Bone marrow (tissue), 2 donors: ENCODE results near the gene HOXD1.

Source experiments
- DNase-seq, 2 donors: peaks; one replicate each; lab custom pipeline; 2025; lab: John Stamatoyannopoulos, UW

Gene HOXD1

DNA sequence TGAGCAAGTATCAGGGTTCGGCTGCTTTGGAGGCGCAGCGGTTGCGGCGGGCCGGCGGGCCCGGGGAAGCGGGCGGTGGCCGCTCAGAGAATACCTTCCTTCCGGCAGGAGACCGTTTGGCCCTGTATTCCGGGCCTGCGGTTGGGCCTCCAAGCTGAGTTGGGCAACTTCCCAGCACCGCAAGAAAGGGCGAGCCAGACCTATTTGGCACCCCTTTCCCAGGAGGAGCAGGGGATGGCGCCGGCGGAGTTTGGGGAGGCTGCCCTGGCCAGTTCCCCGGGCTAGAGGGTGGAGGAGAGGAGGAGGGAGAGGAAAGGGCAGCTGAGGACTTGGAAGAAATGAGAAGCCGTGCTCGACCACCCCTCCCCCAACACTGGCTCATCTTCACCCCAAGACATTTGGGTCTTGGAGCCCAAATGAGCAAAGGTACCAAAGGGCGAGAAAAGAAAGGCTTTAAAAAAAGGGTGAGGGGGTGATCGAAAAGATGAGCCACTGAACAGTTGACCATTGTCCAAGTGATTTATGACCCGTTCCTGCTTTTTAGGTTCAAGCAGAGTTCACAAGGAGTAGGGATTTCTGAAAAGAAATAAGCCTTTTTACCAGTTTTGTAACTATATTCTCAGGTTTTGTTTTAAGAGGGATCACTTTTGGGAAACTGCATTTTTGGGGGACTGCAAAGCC, 23.0 kb upstream of the HOXD1 start:
- DNase-seq, result no peak

DNA sequence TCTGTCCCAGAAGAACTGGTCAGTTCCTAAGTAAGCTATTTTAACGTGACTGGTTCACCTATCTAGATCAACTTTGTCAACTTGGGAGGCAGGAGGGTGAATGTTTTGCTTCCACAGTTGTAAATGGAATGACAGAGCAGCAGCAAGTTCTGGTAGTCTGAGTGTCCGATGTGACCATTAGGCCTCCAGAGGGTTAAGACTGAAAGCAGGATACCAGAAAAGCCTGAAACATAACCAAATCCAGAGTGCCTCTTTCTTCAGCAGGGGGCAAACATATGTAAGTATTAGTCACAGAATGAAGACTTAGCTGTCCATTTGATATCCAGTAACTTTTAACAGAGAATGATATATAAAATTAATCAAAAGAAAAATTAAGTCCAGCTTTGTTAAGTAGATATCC, 22.2 kb upstream of the HOXD1 start:
- DNase-seq, result no peak

DNA sequence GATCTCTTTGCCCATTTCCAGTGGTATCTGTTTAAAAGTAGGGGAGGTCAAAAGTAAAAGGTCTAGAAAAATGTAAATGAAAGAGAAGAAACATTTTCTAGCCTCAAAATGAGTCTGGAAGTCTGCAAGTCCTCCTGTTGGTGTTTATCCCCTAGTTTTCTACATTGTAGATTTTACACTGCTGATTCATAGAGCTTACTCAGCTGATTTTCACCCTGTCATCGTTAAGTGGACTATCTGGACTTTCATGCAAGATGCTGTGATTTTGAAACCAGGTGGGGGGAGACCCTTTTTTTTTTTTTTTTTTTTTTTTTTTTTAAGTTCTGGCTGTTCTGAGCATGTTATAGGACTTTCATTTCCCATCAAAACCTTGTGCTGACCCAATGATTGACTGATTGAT, 21.1 kb upstream of the HOXD1 start:
- DNase-seq, result no peak

DNA sequence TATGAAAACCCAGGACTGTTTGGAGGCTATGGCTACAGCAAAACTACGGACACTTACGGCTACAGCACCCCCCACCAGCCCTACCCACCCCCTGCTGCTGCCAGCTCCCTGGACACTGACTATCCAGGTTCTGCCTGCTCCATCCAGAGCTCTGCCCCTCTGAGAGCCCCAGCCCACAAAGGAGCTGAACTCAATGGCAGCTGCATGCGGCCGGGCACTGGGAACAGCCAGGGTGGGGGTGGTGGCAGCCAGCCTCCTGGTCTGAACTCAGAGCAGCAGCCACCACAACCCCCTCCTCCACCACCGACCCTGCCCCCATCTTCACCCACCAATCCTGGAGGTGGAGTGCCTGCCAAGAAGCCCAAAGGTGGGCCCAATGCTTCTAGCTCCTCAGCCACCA, 19.3 kb upstream of the HOXD1 start:
- no peak for DNase-seq

DNA sequence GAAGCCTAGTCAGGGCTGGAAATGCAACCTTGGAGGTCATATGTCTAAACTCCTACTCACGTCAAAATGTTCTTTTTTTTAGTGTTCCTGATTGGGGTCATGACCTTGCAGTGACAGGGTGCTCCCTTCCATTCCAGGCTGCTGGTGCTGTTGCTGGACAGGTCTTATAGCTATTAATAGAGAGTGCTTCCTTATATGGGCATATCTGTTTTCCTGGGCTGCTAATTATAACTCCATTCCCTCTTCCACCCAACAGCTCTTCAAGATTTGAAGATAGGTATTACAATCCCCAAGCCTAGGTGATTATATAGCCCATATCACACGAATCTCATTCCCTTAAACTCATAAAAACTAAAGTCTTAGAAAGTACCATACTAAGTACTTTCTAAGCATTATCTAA, 18.8 kb upstream of the HOXD1 start:
- DNase-seq, result no peak

DNA sequence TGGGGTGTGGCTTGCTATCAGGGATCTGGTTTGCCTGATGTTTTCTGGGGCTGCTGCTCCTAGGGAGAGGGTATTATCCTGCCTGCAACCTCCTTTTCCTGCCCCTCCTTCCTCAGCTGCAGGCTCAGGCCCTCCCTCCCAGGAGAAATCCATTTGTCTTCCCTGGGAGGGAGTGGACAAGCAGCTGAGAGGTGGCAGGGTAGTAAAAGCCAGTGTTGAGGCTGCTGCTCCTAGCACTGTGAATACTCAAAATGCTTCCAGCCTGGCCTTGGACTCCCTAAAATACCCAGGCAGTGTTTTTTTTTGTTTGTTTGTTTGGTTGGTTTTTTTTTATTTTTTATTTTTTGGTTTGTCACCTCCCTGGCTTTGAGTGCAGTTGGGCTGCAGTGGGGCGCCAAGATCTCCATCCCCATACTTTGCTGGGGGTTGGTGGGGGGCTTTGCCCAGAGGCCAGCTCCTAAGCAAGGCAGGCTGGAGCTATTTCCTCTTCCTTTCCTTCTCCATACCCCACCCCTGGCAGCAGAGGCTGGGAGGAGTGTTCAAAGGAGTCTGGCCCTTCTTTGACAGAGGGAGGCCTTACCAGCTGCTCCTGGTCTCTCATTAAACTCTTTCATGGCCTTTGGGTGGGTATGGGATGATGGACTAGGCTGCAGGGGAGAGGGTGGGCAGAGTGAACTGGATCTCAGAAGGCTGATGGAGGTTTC, 17.7 kb upstream of the HOXD1 start:
- no peak for DNase-seq

DNA sequence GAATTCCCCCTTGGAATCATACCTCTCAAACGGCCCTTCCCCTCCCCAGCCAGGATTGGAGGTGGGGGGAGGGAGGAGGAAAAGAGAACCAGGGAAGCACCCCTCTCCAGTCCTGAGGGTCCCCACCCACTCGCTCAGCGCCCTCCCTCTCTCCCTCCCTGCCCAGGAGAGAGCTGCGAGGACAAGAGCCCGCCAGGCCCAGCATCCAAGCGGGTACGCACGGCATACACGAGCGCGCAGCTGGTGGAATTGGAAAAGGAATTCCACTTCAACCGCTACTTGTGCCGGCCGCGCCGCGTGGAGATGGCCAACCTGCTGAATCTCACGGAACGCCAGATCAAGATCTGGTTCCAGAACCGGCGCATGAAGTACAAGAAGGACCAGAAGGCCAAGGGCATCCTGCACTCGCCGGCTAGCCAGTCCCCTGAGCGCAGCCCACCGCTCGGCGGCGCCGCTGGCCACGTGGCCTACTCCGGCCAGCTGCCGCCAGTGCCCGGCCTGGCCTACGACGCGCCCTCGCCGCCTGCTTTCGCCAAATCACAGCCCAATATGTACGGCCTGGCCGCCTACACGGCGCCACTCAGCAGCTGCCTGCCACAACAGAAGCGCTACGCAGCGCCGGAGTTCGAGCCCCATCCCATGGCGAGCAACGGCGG, 17.0 kb upstream of the HOXD1 start:
- no peak for DNase-seq

DNA sequence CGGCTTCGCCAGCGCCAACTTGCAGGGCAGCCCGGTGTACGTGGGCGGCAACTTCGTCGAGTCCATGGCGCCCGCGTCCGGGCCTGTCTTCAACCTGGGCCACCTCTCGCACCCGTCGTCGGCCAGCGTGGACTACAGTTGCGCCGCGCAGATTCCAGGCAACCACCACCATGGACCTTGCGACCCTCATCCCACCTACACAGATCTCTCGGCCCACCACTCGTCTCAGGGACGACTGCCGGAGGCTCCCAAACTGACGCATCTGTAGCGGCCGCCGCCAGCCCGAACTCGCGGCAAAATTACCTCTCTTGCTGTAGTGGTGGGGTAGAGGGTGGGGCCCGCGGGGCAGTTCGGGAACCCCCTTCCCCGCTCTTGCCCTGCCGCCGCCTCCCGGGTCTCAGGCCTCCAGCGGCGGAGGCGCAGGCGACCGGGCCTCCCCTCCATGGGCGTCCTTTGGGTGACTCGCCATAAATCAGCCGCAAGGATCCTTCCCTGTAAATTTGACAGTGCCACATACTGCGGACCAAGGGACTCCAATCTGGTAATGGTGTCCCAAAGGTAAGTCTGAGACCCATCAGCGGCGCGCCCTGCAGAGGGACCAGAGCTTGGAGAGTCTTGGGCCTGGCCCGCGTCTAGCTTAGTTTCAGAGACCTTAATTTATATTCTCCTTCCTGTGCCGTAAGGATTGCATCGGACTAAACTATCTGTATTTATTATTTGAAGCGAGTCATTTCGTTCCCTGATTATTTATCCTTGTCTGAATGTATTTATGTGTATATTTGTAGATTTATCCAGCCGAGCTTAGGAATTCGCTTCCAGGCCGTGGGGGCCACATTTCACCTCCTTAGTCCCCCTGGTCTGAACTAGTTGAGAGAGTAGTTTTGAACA, 16.2 kb upstream of the HOXD1 start:
- no peak for DNase-seq

DNA sequence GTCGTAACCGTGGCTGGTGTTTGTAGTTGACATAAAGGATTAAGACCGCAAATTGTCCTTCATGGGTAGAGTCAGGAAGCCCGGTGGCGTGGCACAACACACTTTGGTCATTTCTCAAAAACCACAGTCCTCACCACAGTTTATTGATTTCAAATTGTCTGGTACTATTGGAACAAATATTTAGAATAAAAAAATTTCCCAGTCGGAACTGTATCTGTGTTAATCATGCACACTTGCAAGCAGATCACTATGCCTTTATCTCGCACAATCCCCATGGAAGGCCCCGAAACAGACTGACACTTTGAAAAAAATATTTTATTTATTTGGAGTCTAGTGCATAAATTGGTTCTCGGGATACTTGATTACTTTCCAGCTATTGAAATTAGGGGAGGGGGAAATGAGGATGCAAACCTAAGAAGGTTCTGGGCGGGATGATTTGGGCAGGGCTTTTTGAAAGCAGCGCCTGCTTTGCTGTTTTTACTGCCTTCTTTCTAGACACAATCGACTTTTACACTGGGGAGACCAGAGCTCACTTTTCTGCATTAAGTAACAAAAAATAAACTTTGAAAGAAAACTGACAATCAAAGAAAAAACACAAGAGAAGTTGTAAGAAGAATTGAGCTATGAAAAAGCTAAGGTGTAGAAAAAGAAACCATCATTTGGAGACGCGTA, 15.4 kb upstream of the HOXD1 start:
- no peak for DNase-seq

DNA sequence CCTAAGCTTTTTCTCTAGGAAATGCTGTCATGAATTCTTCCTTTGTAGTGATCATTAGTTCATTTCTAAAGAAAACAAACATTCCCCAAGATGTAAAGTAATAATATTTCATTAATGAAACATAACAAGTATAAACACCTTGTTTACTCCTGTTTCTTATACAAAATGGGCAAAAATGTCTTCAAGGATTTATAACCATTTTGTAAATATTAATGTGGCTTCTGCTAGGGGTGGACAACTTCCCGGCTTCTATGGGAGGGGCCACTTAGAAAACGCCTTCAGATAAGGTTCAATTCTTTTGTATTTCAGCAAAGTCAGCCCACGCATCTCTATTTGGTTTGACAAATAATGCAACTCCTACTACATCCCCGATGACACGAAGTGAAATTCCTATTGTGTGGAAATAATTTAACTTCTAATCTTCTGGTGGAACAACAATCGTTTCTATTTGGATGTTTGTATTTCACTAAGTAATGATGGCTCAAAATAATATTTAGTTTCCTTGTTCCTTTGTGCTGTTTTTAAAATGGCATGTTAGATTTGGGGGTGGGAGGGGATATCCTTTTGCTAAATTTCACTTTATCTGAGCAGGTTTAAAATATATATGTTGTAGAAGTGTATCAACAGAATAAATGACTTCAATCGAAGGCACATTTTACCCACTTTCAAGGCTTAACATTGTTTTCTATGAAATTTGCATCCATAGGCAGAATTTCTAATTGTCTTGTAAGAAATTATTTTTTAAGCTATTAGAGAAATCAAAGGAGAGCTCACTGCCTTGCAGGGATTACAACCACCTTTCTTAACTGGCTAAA, 14.7 kb upstream of the HOXD1 start:
- DNase-seq, result no peak

DNA sequence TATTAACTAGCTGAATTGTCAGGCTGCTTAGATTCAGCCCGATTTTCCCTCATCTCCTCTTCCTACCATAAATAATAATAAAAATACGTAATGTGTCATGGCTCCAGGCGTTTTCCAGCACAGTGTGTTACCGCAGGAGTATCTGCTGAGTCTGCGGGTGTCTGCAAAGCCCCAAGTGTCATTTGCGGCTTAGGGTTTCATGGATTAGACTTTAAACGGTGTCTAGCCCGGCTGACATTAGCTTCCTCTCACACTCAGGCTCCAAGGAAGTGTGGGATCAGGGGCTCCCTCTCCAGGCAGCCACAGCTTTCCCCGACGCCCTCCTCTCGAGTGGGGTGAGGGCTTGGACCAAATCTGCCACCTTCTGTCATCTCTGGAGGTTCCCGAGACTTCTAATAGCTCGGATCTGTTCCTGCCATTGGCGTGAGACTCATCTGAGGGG, 14.1 kb upstream of the HOXD1 start:
- DNase-seq, result no peak

DNA sequence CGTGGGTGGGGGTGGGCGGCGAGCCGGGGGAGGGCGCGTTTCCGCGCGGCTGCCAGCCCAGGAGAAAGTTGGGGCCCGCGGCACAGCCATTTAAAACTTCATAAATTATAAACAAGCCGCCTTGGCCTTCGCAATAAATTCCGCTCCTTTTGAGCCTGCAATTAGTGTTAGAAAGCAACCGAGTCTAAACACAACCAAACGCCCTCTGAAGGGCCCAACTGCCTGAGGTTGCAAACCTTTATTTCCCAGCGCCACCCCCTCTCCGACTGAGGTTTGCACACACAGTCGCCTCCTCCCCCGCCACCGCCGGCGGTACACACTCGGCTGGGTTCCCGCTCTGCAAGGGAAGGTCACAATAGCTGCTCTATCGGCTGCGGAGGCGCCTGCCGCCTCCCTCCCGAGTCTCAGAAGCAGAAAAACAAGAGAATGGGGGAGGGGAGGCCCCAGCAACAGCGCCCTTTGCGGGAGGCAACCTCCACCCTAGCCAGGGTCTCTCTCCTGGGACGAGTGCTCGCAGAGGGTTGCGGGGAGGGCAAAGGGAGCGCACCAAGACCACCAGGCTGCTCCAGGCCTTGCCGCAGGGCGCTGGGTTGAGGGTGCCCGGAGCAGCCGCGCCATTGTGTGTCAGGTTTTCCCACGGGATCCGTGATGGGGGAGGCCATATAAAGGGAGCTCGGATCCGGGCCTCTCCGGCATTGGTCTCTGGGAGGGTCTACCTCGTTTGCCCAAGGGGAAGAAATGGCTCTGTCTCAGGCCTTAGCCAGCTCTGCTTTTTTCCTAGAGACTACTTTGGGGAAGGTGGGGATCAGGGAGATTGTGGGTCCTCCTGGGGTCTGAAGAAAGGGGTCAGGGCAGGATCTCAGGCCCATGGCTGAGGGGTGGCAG, 13.4 kb upstream of the HOXD1 start:
- no peak for DNase-seq

DNA sequence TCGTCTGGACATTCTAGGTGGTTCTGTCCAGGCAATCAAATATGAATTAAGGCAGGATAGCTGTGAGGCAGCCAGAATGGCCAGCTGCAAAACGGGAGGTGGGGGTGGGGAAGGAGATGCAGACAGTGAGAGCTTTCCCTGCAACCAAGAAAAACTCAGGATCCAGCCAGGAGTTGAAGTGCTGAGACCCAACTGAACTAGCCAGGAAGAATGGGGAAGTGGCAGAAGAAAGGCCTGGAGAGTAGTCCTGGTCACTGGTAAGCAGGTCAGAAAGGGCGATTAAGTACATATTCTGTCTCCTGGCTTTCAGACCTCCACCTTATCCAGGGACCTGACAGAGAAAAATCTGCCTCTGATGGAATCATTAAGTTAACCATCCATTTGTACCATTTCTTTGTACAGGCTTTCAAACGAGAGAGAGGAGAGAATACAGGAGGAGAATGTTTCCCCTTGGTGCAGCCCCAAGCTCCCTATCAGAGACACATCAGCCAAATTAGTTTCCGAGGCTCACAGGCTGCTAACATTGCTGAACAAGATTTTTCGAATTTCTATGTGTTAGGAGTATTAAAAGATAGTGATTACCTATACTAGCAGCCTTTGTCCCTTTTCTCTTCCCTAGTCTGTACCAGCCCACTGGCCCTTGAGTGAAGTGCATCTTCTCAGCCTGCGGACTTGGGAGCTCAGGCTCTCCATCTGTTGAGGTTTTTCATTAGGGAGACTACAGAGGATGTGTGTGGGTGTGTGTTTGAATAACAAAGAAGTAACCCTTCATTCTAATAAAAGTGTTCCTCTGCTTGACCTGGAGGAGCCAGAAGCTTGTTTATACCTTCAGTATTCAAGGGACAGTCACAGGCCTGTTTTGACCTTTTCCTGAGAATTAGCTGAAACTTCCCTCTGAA, 12.5 kb upstream of the HOXD1 start:
- DNase-seq, result no peak

DNA sequence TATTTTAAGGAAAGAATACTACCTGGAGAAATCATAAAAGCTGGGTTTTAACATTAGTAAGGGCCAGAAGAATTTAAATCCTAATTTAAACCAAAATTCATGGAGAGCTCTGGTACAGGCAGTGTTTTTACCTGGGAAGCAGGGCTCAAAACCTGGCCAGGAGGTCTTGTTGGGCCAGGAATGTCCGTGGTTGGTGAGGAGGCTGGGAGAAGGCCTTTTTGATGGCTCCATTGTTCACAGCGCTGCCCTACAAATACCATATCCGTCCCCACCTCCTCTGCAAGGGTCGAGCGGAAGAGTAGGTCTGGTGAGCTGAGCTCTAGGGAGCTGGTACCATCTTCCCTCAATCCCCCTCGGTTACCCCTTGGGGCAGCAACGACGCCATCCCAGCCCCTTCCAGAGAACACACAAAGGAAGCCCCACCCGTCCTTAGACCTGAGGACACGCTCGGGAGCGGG, 10.9 kb upstream of the HOXD1 start:
- no peak for DNase-seq

DNA sequence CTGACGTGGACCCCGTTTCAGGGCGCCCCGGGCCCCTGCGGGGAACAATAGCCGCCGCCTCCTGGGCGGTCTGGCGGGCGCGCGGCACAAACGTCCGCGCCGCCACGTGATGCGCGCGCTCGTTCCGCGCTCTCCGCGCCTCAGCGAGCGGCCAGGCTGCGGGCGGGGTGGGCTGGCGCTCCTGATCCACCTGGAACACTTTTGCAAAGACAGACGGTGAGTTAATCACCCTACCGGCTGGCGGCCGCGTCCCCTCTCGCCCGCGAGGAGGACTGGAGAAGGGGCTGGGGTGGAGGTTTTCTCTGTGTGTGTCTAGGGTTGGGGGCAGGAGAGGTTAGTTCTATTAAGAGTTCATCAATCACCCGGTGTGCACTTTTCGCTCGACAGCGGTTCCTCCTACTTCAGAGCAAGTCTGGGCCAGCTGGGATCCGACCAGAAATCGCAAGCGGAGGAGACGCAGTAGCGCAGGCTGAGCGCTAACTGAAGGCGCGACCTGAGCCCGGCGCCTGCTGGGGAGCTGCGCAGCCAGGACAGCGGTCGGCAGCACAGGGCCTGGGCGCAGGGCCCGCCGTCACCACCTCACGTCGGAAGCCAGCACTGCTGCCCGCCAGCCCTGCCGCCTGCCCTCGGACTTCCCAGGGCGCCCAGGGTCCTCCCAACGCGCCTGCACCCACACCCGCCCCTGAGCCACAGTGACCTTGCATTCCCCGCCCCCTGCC, 10.3 kb upstream of the HOXD1 start:
- DNase-seq, result no peak

DNA sequence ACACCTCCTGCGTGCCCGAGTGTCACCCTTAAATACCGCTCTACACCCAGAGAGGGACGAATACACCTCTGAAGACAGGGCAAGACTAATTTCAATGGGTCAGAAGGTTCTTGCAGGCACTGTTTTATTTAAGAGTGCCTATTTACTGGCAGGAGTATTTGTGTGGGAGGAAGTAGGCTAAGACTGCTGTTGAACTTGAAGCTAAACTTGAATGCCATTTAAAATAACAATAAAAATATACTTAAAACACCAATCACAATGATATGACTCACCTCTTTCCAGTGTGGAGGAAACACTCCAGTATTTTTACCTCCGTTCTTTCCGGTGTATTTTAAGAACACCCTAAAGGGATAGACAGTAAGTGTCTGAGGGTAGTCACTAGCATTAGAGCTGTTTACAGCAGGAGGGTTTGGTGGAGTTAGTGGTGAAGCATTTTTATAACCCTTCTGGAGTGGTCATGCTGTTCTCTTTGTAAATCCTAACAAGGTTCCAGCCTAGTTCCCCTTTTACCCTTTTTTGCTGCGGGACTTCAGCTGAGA, 9.6 kb upstream of the HOXD1 start:
- no peak for DNase-seq

DNA sequence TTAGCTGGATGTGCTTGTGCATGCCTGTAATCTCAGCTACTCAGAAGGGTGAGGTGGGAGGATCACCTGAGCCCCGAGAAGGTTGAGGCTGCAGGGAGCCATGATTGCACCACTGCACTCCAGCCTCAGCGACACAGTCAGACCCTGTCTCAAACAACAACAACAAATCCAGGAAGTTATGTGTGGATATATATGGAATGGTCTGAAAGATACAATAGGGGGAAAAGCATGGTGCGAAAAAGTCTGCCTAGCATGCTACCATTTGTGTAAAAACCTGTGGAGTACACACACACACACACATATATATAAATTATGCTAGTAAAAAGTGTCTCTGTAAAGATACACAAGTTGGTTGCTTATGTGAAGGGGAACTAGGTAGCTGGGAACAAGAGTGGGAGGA, 6.9 kb upstream of the HOXD1 start:
- no peak for DNase-seq

DNA sequence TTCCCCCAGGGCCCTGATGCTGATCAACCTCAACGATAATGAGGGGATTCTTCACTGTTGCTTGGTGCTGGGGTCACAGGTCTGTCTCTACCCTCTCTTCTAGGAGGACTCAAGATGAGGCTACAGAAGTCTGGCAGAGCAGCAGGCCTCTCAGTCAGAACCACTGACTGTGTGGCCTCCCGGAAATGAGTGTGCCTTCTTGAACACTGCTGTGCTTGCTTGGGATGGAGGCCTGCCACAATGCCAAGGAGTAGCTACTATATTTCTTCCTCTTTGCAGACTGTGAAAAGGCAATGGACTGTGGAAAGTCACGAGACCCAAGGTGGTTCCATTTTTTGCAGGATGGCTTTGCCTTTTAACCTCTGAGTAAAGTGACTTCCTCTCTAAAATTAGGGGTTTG, 5.8 kb upstream of the HOXD1 start:
- no peak for DNase-seq
